ENCODE measurements around the gene SLC24A4. TPM values are rescaled to one million over a fixed set of nuclear protein-coding genes. Genes with fewer than 3 reads are reported as not detected.

Gene SLC24A4
- total RNA-seq, 1 donor from 2014 or later, result 1.7 TPM

DNA sequence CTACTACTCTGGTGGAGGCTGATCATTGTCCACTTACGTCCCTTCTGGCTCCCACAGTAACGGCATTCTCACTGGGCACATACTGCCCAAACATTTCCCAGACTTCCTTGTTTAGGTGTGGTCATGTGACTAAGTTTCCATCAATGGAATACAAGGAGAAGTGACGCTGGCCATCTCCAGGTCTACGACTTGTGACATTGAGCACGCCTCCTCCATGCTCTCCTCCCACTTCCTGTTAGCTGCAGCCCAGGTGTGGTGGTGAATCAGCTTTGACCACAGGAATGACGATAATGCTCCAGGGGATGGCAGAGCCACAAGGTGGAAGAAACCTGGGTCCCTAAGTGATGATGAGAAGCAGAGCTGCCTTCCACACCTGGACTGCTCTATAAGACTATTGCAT, 6.0 kb upstream of the SLC24A4 start:
- DNase-seq (ENCODE audit: low spot score), result no peak

DNA sequence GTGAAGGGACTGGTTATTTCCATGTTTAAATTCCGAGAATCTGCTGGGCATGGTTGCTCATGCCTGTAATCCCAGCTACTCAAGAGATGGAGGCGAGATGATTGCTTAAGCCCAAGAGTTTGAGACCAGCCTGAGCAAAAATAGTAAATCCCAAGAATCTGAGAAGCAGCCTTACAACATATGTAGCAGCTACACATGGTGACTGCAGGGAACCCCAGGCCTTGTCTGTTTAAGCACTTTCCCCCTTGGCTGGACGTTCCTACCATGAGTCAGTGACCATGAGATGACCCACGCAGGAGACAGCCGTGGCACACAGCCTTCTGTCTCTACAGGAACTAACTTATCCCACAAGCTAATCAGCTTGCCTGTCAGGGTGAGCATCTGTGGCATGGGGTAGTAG, 5.5 kb upstream of the SLC24A4 start:
- DNase-seq (ENCODE audit: low spot score), result no peak

- no peak for DNase-seq (ENCODE audit: low spot score)
These were observed 1.3 kb upstream of the SLC24A4 start for GRCh38 chr14:92321701-92322100.

DNA sequence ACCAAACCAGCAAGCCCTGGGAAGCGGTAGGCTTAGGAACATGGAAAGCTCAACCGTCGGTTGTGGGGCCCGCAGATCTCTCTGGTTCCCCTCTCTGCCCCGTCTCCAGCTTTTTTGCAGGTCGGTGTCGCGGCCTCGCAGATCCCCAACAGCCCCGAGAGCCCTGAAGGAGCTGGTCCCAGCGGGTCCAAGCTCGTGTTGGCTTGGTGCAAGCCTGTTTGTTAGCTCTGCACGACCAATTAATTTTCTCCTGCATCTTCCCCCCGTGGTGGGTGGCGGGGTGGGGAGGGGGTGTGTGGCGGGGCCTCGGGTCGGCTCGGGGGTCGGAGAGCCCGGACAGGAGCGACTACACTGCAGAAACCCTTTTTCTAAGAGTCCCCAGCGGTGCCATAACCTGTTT, 449 bp upstream of the SLC24A4 start:
- DNase-seq (ENCODE audit: low spot score), result no peak

- no peak for DNase-seq (ENCODE audit: low spot score)
These were observed 1.2 kb downstream of the SLC24A4 start for GRCh38 chr14:92323916-92324818.

GRCh38 chr14:92325835-92326234, 2.9 kb downstream of the SLC24A4 start:
- DNase-seq (ENCODE audit: low spot score), result no peak

- no peak for DNase-seq (ENCODE audit: low spot score)
These were observed 5.8 kb downstream of the SLC24A4 start for GRCh38 chr14:92328664-92329255.

DNA sequence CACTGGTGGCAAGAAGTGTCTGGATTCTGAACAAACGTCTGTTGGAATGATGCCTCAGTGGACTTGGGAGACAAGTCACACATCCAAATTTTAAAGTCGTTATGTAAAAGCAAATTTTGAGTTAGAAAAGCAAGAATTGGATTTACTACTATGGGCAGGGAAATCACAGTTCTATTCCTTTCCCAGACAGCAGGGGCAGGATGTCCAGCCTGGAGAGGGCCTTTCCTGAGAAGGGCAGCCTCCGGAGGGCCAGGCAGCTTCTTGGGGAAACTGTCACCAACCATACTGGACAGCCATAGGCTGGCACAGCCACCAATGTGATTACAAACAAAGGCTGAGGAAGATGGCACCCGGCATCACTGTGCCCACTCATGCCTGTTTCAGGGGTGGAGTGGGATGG, 11.1 kb downstream of the SLC24A4 start:
- no peak for DNase-seq (ENCODE audit: low spot score)

DNA sequence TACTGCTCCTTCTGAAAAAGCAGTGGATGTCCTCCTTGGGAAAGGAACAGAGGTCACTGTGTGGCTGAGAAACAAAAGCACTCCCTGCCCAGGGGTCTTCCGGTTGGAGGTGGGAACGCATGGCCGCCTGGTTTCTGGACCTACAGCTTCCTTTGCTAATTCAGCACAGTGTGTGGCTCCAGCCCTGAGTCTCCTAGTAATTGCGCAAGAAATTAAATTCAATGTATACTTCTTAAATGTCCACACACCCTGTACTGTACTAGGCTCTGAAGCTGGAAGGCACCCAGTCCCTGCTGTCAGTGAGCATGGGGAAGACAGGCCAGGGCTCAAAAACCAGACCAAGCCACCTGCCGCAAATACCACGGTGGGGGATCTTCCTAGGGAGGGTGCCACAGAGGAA, 13.4 kb downstream of the SLC24A4 start:
- no peak for DNase-seq (ENCODE audit: low spot score)

DNA sequence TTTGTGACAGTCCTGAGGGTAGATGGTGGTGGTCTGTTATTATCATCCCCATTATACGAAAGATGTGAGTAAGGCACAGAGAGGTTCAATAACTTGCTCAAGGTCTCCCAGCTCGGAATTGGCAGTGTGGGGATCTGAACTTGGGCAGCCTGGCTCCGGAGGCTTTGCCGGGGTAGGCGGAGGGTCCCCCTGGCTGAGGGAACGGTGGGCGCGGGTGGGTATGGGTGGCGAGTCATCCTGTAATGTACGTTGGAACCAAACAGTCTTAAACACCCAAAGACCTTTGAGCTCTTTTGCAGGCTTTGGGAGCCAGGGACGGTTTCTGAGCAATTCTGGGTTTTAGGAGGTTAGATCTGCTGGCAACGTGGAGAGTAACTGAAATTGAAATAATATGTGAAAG, 16.5 kb downstream of the SLC24A4 start:
- no peak for DNase-seq (ENCODE audit: low spot score)

- no peak for DNase-seq (ENCODE audit: low spot score)
These were observed 17.1 kb downstream of the SLC24A4 start for GRCh38 chr14:92340071-92340470.

DNA sequence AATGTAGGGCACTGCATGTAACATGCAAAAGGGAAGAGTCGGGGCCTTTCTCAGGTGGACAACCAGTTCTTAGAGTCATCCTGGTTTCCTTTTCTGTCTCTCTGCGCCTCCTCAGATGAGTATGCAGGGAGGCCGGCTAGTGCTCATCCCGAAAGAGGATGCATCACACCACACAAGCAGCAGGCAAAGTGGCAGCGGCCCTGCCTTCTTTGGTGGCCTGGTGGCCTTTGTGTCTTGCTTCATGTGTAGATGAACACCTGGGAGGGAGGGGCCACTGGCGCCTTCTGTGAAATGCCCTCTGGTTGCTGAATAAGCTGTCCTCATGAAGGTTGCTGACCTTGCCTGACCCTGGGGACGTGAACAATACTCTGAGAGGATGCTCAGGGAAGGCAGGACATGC, 18.0 kb downstream of the SLC24A4 start:
- no peak for DNase-seq (ENCODE audit: low spot score)

DNA sequence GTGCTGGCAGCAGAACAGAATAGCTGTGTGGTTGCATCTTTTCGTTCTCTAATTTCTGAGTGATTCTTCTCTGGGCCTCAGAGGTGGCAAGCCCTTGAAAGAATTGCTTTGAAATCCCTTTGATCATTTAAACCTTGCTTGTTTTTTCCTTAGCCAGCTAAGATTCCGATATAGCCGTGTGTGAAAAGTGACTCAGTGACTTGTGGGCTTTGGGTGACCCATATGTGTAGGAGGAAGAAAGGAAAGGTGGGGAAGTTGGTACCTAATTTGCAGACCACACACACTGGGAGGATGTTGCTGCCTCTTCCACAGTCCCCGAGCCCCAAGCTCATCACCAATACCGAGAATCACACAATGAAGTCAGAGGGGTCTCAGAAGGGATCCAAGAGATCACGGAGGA, 18.8 kb downstream of the SLC24A4 start:
- no peak for DNase-seq (ENCODE audit: low spot score)

- DNase-seq (ENCODE audit: low spot score), result no peak
These were observed 25.2 kb downstream of the SLC24A4 start for GRCh38 chr14:92348154-92348553.

GRCh38 chr14:92351750-92352149, 28.8 kb downstream of the SLC24A4 start:
- DNase-seq (ENCODE audit: low spot score), result no peak

DNA sequence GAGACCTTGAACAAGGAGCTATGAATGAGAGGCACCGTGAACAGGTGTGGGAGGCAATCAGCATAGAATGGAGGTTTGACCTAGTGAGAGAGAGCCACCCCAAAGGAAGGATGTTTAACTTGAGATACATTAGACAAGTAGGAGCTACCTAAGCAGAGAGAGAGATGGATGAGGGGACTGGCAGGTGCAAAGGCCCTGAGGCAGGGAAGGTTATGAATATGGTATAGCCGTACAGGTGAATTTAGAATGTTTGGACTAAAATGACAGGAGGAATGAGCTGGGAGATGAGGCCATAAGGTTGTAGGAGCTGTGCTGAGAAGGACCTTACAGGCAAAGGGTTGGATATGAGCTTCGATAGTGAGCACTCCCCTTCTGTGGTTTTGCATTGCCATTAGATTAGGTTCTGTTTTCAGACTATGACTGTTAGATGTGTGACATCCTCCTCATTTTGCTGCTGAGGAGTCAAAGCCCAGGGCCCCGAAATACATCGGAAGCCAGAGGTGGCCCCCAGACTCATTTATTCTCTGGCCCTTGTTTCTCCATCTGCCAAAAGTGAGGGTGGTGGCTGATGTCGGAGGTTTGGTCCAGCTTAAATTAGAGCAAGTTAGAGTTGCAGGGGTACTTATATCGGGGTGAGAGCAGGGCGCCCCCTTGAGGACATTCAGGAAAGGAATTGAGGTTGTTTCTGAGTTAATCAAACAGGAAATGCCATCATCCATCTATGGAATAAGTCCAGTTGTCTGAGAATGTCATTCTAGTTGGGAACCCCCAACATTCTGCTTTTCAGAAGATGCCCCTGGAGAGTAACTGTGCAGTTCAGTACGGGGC, 29.4 kb downstream of the SLC24A4 start:
- no peak for DNase-seq (ENCODE audit: low spot score)

DNA sequence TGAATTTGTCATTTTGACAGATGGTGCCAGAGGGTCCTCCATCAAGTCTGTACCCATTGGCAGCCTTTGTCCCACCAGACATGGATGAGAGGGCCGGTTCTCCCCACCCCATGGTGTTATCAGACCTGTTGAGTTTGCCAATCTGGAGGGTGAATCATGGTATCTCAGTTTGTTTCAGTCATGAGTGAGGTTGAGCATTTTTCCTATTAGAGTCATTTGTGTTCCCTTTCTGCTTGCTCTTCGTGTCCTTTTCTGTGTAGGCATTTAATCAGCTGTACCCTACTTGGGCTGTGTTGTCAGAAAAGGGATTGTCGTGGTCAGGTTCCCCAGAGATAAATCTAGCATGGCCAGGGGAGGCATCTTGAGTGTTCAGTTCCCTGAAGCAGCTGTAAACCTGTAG, 30.5 kb downstream of the SLC24A4 start:
- DNase-seq (ENCODE audit: low spot score), result no peak

DNA sequence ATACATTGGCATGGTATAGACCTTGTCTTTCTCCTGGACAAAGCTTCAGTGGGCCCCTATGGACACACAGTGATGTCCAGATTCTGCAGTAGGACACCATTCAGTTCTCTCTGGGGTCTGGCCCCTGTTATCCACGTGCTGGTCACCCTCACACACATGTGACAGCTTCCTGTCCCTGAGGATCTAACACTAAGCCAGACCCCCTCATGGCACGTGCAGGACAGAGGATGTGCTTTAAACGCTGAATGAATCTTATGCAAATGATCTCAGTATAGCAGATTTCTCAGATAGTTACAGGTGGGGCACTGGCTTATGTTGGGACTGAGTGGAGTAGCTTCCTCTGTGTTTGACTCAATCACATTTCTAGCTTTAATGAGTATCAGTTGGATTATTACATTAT, 33.7 kb downstream of the SLC24A4 start:
- no peak for DNase-seq (ENCODE audit: low spot score)

GRCh38 chr14:92360651-92361370, 37.8 kb downstream of the SLC24A4 start:
- DNase-seq (ENCODE audit: low spot score), result no peak

DNA sequence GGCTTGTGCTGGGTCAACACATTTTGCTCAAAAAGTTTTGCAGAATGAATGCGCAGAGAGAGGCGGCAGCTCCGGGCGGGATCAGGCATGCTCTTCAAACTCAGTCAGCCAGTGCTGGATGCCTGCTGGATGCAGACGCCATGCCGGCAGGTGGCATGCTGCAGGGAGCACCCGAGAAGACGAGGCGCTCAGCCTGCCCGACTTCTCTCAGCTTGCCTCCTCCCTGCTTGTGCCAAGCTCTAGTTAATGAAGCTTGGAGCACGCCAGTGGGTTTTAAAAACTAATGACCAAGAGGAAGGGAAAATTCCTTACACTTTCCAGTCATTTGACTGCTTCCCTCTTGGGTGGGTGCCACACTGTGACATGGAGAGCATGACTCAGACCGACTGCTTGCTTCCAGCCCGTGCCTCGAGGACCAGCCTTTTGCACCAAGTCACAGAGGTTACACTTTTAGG, 39.8 kb downstream of the SLC24A4 start:
- DNase-seq (ENCODE audit: low spot score), result no peak

- no peak for DNase-seq (ENCODE audit: low spot score)
These were observed 43.3 kb downstream of the SLC24A4 start for GRCh38 chr14:92366237-92366636.

DNA sequence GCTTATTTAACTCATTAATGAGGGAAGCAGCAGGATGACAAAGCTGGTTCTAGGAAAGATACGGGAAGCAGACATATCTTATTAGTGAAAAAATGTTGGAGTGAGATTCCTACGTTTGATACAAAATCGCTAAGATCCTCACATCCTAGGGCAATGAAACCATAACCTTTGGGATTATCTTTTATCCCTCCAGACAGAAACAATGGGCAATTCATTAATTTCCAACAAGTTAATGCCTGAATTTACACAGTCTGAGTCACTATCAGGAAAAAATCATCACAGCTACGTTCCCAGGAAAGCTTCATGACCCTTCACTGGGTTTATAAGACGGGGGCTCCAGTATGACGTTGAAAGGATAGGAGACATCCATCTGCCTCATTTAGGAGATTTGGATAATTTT, 45.0 kb downstream of the SLC24A4 start:
- DNase-seq (ENCODE audit: low spot score), result no peak

Measured in umbilical cord (tissue), 2 donors.